ENCODE results near the gene ARL10.

ARL10 gene

GRCh38 chr5:176361437-176362232, 3.7 kb upstream of the ARL10 start, which contains the start of gene KIAA1191:
Gene KIAA1191 (minus strand): TSS chr5:176361764. CDS start chr5:176359508, 2,256 bp downstream.
- peak; percentile 87 to 94 (median 89) for DNase-seq (ENCODE audit: low read depth in 3 of 3)

GRCh38 chr5:176362233-176362490, 3.1 kb upstream of the ARL10 start:
- no peak for DNase-seq (ENCODE audit: low read depth in 3 of 3)

- no peak for DNase-seq (ENCODE audit: low read depth in 3 of 3)
Measured at GRCh38 chr5:176364765-176365350, 429 bp upstream of the ARL10 start.

GRCh38 chr5:176366232-176366894, 1.1 kb downstream of the ARL10 start:
- DNase-seq (ENCODE audit: low read depth in 3 of 3), result no peak

- no peak for DNase-seq (ENCODE audit: low read depth in 3 of 3)
Measured at GRCh38 chr5:176368726-176369125, 3.4 kb downstream of the ARL10 start.

- DNase-seq (ENCODE audit: low read depth in 3 of 3), result no peak
Measured at GRCh38 chr5:176369934-176370711, 4.8 kb downstream of the ARL10 start.

- DNase-seq (ENCODE audit: low read depth in 3 of 3), result no peak
Measured at GRCh38 chr5:176371621-176372539, 6.6 kb downstream of the ARL10 start.

- no peak for DNase-seq (ENCODE audit: low read depth in 3 of 3)
Measured at GRCh38 chr5:176373100-176373818, 8.0 kb downstream of the ARL10 start.

- DNase-seq (ENCODE audit: low read depth in 3 of 3), result no peak
Measured at GRCh38 chr5:176379881-176380280, 14.6 kb downstream of the ARL10 start.

GRCh38 chr5:176381423-176381822, 16.1 kb downstream of the ARL10 start:
- no peak for DNase-seq (ENCODE audit: low read depth in 3 of 3)

GRCh38 chr5:176381979-176382378, 16.7 kb downstream of the ARL10 start:
- no peak for DNase-seq (ENCODE audit: low read depth in 3 of 3)

- no peak for DNase-seq (ENCODE audit: low read depth in 3 of 3)
Measured at GRCh38 chr5:176382721-176383120, 17.4 kb downstream of the ARL10 start.

GRCh38 chr5:176383248-176383905, 18.1 kb downstream of the ARL10 start:
- DNase-seq (ENCODE audit: low read depth in 3 of 3), result no peak

- no peak for DNase-seq (ENCODE audit: low read depth in 3 of 3)
Measured at GRCh38 chr5:176383961-176384360, 18.7 kb downstream of the ARL10 start.

GRCh38 chr5:176384366-176384930, 19.2 kb downstream of the ARL10 start:
- no peak for DNase-seq (ENCODE audit: low read depth in 3 of 3)

GRCh38 chr5:176384991-176385390, 19.7 kb downstream of the ARL10 start:
- DNase-seq (ENCODE audit: low read depth in 3 of 3), result no peak

- no peak for DNase-seq (ENCODE audit: low read depth in 3 of 3)
Measured at GRCh38 chr5:176386491-176386890, 21.2 kb downstream of the ARL10 start.

GRCh38 chr5:176387384-176387925, 22.2 kb downstream of the ARL10 start:
- DNase-seq (ENCODE audit: low read depth in 3 of 3), result no peak

GRCh38 chr5:176388003-176388443, 22.7 kb downstream of the ARL10 start:
- DNase-seq (ENCODE audit: low read depth in 3 of 3), result no peak

All from stimulated activated CD4-positive, alpha-beta T cell treated with anti-CD3 and anti-CD28 coated beads, TNF-alpha, amount 100 ng/mL, for 48 hours (primary cell).